Measurements from ENCODE around the gene MAML3.

- no peak for TF ChIP-seq GATA2 (IDR thresholded peaks at IDR 0.05; ENCODE audit: low read depth, low read length)
- TF ChIP-seq GATA3 (IDR thresholded peaks at IDR 0.05; ENCODE audit: low read depth, low read length): no peak
Observed at GRCh38 chr4:139975830-139976272, 178.1 kb downstream of the MAML3 start.
